OCI-LY3 (cell line): Measurements from ENCODE around the gene SCML2.

Source experiments
- EZH2phosphoT487 ChIP-seq: fragments of 200-600 bp; shearing (Covaris generic); IDR thresholded peaks from 2 replicates; pipeline ENCODE4 v1.6.1; 2018; ENCODE audit warnings: antibody characterized with exemption, mixed run types, low read depth
- TF ChIP-seq, protein P1 (sequence below): fragments of 200-600, 300-600 bp; sonication (generic); IDR thresholded peaks from 2 replicates; pipeline ENCODE4 v1.5.1; 2014; ENCODE audit warnings: antibody characterized with exemption, low read length, low read depth

- TF ChIP-seq, protein P1, sequence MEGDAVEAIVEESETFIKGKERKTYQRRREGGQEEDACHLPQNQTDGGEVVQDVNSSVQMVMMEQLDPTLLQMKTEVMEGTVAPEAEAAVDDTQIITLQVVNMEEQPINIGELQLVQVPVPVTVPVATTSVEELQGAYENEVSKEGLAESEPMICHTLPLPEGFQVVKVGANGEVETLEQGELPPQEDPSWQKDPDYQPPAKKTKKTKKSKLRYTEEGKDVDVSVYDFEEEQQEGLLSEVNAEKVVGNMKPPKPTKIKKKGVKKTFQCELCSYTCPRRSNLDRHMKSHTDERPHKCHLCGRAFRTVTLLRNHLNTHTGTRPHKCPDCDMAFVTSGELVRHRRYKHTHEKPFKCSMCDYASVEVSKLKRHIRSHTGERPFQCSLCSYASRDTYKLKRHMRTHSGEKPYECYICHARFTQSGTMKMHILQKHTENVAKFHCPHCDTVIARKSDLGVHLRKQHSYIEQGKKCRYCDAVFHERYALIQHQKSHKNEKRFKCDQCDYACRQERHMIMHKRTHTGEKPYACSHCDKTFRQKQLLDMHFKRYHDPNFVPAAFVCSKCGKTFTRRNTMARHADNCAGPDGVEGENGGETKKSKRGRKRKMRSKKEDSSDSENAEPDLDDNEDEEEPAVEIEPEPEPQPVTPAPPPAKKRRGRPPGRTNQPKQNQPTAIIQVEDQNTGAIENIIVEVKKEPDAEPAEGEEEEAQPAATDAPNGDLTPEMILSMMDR = no peak
- no peak for TF ChIP-seq EZH2phosphoT487
These were observed 101.7 kb downstream of the SCML2 start for GRCh38 chrX:18252644-18253359.
